Smooth muscle cell (in vitro differentiated cells): ENCODE data around the gene PRF1. TPM values are rescaled to one million over a fixed set of nuclear protein-coding genes. Genes with fewer than 3 reads are reported as not detected.

ENCODE experiments used
- DNase-seq: peaks from one replicate; lab custom pipeline; 2025; ENCODE audit not compliant: unreplicated experiment; lab: John Stamatoyannopoulos, UW
- H2AFZ ChIP-seq: fragments of 200-600 bp; sonication (generic); 2 replicates; pipeline ENCODE4 v1.6.0; 2016; ENCODE audit warnings: antibody characterized with exemption, low read depth, mild to moderate bottlenecking
- H3F3A ChIP-seq: fragments of 200-600 bp; sonication (generic); 2 replicates; pipeline ENCODE4 v1.6.0; 2017; ENCODE audit warnings: antibody characterized with exemption, low read depth
- H3K27ac ChIP-seq: fragments of 200-600 bp; sonication (generic); 2 replicates; pipeline ENCODE4 v1.5.1; 2016; ENCODE audit warnings: low read depth, mild to moderate bottlenecking
- H3K27me3 ChIP-seq: fragments of 200-600 bp; sonication (generic); 2 replicates; pipeline ENCODE4 v1.6.1; 2016; ENCODE audit warnings: low read depth, mild to moderate bottlenecking
- H3K36me3 ChIP-seq: fragments of 200-600 bp; sonication (generic); 2 replicates; pipeline ENCODE4 v1.5.1; 2016; ENCODE audit warnings: low read depth
- H3K4me1 ChIP-seq: fragments of 200-600 bp; sonication (generic); 2 replicates; pipeline ENCODE4 v1.5.1; 2016; ENCODE audit warnings: low read depth
- H3K4me2 ChIP-seq: fragments of 200-600 bp; sonication (generic); 2 replicates; pipeline ENCODE4 v1.6.0; 2016; ENCODE audit warnings: mild to moderate bottlenecking
- H3K4me3 ChIP-seq: fragments of 200-600 bp; sonication (generic); 2 replicates; pipeline ENCODE4 v1.5.1; 2016; ENCODE audit warnings: mild to moderate bottlenecking
- H3K79me2 ChIP-seq: fragments of 200-600 bp; sonication (generic); 2 replicates; pipeline ENCODE4 v1.6.0; 2016; ENCODE audit warnings: low read depth, mild to moderate bottlenecking
- H3K9ac ChIP-seq: fragments of 200-600 bp; sonication (generic); 2 replicates; pipeline ENCODE4 v1.6.0; 2016; ENCODE audit warnings: low read depth
- H3K9me3 ChIP-seq: fragments of 200-600 bp; sonication (generic); replicated peaks from 2 replicates; pipeline ENCODE4 v1.5.1; 2016; ENCODE audit warnings: low read depth
- H4K20me1 ChIP-seq: fragments of 200-600 bp; sonication (generic); 2 replicates; pipeline ENCODE4 v1.6.0; 2016; ENCODE audit warnings: low read depth
- WGBS: methylation state at CpG from one replicate; pipeline ENCODE4 v1.1.7; 2016; ENCODE audit warnings: low lambda C conversion rate; 5-methylcytosine and 5-hydroxymethylcytosine counted together
- polyA plus RNA-seq: library from polyadenylated mRNA; unstranded; fragments of >200 nt; fragmentation: Nextera tagmentation; extraction: Ambion mirVana; gene quantifications from 2 replicates; pipeline ENCODE4 v1.2.1, GENCODE V29; 2016
- total RNA-seq: library from RNA; depleted of rRNA; stranded (reverse); fragments of >200 nt; gene quantifications from 2 replicates; pipeline ENCODE4 v1.2.3, GENCODE V29; 2014
- TF ChIP-seq, protein P1 (sequence below): fragments of 200-600 bp; sonication (generic); IDR thresholded peaks from 2 replicates; pipeline ENCODE4 v1.5.1; 2017; ENCODE audit warnings: borderline replicate concordance, mild to moderate bottlenecking, antibody characterized with exemption; ENCODE audit not compliant: insufficient read depth, poor library complexity, severe bottlenecking

PRF1 gene
- total and polyA plus RNA-seq, 2 experiments from 2014 or later, result not detected

DNA sequence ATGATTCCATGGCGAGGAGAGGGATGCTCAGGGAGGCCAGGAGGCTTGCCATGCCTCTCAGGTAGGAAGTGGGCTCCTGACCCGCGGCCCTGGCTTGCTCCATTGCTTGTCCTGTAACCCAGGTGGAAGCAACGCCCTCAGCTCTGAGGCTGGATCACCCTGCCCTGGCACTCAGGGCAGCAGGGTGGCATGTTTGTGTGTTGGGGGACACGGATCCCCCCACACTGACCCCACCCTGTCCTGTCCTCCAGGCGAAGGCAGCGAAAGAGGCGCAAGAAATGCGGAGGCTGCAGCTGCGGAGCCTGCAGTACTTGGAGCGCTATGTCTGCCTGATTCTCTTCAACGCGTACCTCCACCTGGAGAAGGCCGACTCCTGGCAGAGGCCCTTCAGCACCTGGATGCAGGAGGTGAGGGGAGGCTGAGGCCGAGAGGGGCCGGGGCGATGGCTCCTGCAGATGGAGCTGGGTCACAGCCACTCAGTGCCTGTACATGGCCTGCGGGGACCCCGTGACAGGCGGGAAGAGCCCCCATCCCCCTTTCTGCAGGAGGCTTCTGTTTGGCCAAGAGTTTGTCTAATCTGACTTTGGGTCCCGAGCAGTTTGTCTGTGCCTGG, 38.3 kb downstream of the PRF1 start:
- TF ChIP-seq, protein P1, sequence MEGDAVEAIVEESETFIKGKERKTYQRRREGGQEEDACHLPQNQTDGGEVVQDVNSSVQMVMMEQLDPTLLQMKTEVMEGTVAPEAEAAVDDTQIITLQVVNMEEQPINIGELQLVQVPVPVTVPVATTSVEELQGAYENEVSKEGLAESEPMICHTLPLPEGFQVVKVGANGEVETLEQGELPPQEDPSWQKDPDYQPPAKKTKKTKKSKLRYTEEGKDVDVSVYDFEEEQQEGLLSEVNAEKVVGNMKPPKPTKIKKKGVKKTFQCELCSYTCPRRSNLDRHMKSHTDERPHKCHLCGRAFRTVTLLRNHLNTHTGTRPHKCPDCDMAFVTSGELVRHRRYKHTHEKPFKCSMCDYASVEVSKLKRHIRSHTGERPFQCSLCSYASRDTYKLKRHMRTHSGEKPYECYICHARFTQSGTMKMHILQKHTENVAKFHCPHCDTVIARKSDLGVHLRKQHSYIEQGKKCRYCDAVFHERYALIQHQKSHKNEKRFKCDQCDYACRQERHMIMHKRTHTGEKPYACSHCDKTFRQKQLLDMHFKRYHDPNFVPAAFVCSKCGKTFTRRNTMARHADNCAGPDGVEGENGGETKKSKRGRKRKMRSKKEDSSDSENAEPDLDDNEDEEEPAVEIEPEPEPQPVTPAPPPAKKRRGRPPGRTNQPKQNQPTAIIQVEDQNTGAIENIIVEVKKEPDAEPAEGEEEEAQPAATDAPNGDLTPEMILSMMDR, result no peak
- no peaks in the 10 kb centered on the region for H3K4me1 ChIP-seq
- no peak overlapping the region for H2AFZ ChIP-seq
- no peaks in the 10 kb centered on the region for H3K36me3 ChIP-seq
- no peaks in the 10 kb centered on the region for H3K27me3 ChIP-seq
- no peak overlapping the region for H3K4me2 ChIP-seq
- DNase-seq, result no peak
- no peaks in the 10 kb centered on the region for H3K79me2 ChIP-seq
- H3K4me3 ChIP-seq, result no peak overlapping the region
- H4K20me1 ChIP-seq, result no peaks in the 10 kb centered on the region
- no peak overlapping the region for H3K27ac ChIP-seq
- no peak overlapping the region for H3K9ac ChIP-seq
- no peaks in the 10 kb centered on the region for H3K9me3 ChIP-seq
- H3F3A ChIP-seq, result peaks cover 13% of the 10 kb centered on the region
- 96% methylated on average over 21 of the region's 21 CpGs for WGBS

DNA sequence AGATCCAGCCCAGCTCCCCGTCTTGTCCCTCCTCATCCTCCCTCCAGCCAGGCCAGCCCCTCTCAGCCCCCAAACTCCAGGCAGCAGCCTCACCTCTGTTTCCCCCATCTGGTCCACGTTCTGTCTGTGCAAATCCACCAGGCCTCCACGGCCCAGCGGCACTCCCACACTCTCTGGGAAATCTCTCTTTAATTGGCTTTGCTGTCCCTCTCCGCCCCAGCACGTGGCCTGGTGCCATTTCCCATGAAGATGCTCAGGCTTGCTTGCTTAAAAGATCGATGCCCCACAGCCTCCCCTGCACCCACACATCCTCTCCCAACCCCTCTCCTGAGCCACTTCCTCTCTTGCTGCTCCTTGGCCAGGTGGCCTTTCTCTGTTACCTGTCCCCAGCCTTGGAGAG, 39.3 kb downstream of the PRF1 start:
- TF ChIP-seq, protein P1, result no peak
- Histone ChIP-seq H4K20me1 (no peaks in the 10 kb centered on the region), H3K9ac (no peak overlapping the region), H3F3A (peaks cover 13% of the 10 kb centered on the region), H3K79me2 (no peaks in the 10 kb centered on the region), H3K4me2 (no peak overlapping the region), H3K27ac (no peak overlapping the region), H3K27me3 (no peaks in the 10 kb centered on the region), H3K9me3 (no peaks in the 10 kb centered on the region), H3K4me1 (peaks cover 3% of the 10 kb centered on the region), H2AFZ (no peak overlapping the region), H3K4me3 (no peak overlapping the region), H3K36me3 (no peaks in the 10 kb centered on the region)
- 58% methylated on average over 7 of the region's 7 CpGs for WGBS
- DNase-seq, result no peak

DNA sequence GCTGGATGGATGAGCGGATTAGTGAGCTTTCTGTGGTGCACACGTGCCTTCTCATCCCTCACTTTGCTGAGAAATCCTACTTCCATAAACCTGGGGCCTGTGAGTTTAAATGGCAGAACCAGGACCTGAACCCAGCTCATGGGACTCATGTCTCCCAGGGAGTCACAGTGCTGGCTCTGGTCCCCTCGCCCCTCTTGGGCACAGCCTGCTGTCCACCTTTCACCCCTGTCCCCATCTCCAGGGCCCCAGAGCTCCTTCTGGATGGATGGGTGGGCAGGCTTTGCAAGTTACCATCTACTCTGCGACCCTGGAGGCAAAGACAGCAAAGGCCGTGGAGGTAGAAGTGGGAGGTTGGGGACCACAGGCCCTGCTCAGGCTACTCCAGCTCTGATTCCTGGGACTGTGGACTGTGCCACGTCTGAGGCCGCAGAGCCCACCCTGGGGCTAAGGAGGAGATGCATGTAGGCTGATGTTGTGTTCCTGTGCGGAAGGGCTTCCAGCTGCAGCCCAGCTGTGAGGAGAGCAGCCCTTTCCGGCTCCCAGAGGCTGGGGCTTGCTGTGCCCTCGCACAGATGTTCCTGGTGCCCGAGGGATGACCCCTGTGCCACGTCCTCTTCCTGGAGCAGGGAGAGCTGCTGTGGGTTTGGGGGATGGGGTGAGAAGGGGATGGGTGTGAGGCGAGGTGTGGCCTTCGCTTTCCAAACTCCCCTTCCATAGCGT, 40.3 kb downstream of the PRF1 start:
- Histone ChIP-seq H3K27me3 (no peaks in the 10 kb centered on the region), H3K36me3 (no peaks in the 10 kb centered on the region), H4K20me1 (no peaks in the 10 kb centered on the region), H3K4me3 (no peak overlapping the region), H3K79me2 (no peaks in the 10 kb centered on the region), H2AFZ (no peak overlapping the region), H3K9me3 (no peaks in the 10 kb centered on the region), H3K4me2 (no peak overlapping the region), H3K27ac (no peak overlapping the region), H3K4me1 (peaks cover 3% of the 10 kb centered on the region), H3F3A (peaks cover 13% of the 10 kb centered on the region), H3K9ac (no peak overlapping the region)
- no peak for DNase-seq
- TF ChIP-seq, protein P1, result no peak
- WGBS, result 91% methylated on average over 15 of the region's 15 CpGs
